Measurements from ENCODE around the gene DLGAP4.

DLGAP4 gene

DNA sequence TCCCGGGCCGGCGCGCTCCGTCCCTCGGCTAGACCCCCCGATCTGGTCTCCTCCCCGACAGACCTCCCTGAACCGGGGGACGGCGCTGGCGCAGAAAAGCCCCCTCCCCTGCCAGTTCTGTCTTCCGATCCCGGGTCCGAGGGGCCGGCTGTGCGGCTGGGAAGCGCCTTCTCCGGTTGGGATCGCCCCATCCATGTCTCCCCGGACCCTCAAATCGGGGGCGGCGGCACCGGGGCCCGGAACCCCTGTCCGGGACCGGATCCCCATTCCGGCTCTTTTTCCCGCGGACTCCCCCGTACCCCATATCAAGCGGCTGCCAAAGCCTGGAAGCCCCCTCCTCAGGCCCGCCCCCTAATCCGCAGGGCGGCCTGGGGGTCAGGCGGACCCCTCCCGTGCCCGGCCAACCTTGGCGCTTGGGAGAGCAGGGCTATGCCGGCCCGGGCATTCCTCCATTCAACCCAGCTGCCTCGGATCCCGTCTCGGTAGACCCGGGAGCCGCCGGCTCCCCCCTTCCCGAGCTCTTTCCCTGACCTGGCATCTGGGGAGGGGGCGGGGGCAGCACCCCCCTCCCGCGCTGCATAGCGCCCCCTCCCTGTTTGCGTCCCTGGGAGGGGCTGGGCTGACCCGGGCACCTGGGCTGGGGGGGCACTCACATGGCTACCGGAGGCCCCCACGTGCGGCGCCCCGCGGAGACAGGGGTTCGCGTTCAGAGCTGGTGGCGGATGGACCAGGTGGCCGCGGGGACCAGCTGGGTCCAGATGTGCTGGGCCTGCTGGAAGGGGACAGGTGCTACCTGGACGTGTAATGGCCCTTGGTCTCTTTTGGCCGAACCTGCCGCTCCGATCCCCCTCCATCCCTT, 643 bp downstream of the DLGAP4 start:
- no peak overlapping the region for H3K27ac ChIP-seq
- TF ChIP-seq ZFX (IDR thresholded peaks at IDR 0.05; ENCODE audit: borderline replicate concordance), result no peak
- TF ChIP-seq, protein P1, sequence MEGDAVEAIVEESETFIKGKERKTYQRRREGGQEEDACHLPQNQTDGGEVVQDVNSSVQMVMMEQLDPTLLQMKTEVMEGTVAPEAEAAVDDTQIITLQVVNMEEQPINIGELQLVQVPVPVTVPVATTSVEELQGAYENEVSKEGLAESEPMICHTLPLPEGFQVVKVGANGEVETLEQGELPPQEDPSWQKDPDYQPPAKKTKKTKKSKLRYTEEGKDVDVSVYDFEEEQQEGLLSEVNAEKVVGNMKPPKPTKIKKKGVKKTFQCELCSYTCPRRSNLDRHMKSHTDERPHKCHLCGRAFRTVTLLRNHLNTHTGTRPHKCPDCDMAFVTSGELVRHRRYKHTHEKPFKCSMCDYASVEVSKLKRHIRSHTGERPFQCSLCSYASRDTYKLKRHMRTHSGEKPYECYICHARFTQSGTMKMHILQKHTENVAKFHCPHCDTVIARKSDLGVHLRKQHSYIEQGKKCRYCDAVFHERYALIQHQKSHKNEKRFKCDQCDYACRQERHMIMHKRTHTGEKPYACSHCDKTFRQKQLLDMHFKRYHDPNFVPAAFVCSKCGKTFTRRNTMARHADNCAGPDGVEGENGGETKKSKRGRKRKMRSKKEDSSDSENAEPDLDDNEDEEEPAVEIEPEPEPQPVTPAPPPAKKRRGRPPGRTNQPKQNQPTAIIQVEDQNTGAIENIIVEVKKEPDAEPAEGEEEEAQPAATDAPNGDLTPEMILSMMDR (IDR thresholded peaks at IDR 0.05), result no peak

DNA sequence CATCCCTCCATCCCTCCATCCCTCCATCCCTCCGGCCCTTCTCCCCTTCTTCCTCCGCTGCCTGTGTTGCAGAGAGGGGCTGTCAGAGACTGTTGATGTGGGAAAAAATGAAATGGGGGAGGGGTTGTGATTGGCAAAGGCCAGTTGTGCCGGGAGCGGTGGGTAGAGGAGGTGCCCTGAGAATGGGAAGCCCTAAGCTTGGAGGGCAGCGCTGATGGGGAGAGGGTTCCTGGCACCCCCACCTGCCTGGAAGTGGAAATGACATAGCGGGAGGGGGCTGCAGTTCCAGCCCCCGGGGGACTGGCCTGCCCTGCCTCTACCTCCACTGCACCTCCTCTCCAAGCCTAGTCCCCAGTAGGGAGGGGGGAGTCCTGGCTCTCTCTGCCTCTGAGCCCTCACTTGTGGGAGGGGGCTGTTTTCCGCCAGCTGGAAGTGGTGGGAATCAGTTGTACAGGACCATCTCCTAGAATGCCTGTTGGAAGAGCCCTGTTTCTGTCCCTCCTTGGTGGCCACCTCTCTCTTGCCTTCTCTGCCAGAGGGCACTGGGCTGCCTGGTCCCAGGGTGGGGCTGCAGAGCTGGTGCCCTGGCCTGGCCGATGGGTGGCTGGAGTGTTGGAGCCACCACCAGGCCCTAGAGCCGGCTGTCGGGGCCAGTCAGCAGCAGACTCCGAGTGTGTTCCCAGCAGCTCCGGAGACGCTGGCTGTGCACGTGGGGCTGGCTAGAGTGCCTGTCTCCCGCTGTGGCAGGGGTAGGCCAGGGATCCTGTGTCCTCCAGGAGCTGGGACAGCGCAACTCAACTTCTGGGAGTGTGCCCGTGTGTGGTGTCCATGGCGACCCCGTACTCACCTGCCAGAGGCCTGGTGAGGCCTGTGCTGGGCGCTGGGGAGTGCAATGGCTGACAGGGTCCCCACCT, 1.5 kb downstream of the DLGAP4 start:
- no peak overlapping the region for H3K27ac ChIP-seq
- no peak for TF ChIP-seq ZFX (IDR thresholded peaks at IDR 0.05; ENCODE audit: borderline replicate concordance)
- TF ChIP-seq, protein P1 (IDR thresholded peaks at IDR 0.05), result no peak

DNA sequence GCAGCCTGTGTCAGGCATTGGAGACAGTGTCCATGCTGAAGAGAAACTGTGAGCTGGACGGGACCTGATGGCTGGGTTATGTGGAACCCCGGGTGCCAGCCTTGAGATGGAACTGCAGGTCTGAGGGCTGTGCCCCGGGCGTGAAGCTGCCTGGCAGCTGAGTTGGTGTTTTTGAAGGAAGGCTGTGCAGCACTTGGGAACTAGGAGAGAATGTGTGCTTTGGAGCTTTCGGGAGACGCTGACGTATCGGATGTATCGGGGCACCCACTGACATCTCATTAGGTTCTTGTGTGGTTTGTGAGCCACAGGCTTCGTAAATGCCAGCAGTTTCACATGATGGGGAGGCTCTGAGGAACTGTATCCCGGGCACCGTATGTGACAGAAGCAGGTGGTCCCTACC, 2.2 kb downstream of the DLGAP4 start:
- TF ChIP-seq ZFX (IDR thresholded peaks at IDR 0.05; ENCODE audit: borderline replicate concordance), result no peak
- TF ChIP-seq, protein P1 (IDR thresholded peaks at IDR 0.05), result no peak
- H3K27ac ChIP-seq, result no peak overlapping the region

GRCh38 chr20:36308986-36309385, 2.8 kb downstream of the DLGAP4 start:
- no peak for TF ChIP-seq ZFX (IDR thresholded peaks at IDR 0.05; ENCODE audit: borderline replicate concordance)
- TF ChIP-seq, protein P1 (IDR thresholded peaks at IDR 0.05), result no peak
- no peak overlapping the region for H3K27ac ChIP-seq

DNA sequence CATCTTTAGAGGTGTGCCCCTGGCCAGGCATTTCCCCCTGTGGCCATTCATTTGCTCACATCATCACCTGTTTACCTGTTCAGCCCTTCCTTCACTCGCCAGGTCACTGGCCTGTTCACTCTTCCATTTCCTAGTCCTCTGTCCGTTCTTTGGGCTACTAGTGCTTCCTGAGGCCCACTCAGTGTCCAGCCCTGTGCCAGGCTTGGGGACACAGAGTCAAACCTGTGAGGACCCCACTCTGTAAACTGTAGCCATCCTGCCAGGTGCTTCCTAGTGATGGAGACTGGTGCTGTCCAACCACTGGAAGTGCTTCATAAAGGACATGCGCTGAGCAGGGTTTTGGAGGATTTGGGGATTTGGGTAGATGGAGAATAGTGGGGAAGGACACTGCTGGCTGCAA, 3.5 kb downstream of the DLGAP4 start:
- no peak overlapping the region for H3K27ac ChIP-seq
- no peak for TF ChIP-seq ZFX (IDR thresholded peaks at IDR 0.05; ENCODE audit: borderline replicate concordance)
- TF ChIP-seq, protein P1 (IDR thresholded peaks at IDR 0.05), result no peak

GRCh38 chr20:36310215-36310981, 4.3 kb downstream of the DLGAP4 start:
- TF ChIP-seq, protein P1 (IDR thresholded peaks at IDR 0.05), result no peak
- TF ChIP-seq ZFX (IDR thresholded peaks at IDR 0.05; ENCODE audit: borderline replicate concordance), result no peak
- no peak overlapping the region for H3K27ac ChIP-seq
